ENCODE data around the gene GMPPA.

GMPPA gene

GRCh38 chr2:219517954-219518778 lies 19.5 kb downstream of the GMPPA start:
- no peaks in the 10 kb centered on the region for H3K36me3 ChIP-seq (ENCODE audit: insufficient read depth, low read depth, low read length)
- peaks cover 9% of the 10 kb centered on the region; the same call in 1 of the 2 replicates for H3K4me1 ChIP-seq (ENCODE audit: insufficient read depth, low read length)
- H3K9ac ChIP-seq (ENCODE audit: low read depth, low read length) = no peak overlapping the region
- no peaks in the 10 kb centered on the region for H3K9me3 ChIP-seq (ENCODE audit: insufficient read depth, low read depth, low read length)
- H3K4me3 ChIP-seq (ENCODE audit: low read length) = no peak overlapping the region
- no peak overlapping the region for H3K27ac ChIP-seq (ENCODE audit: low read length)
- peaks cover 58% of the 10 kb centered on the region for H3K27me3 ChIP-seq (ENCODE audit: insufficient read depth, low read length)

DNA sequence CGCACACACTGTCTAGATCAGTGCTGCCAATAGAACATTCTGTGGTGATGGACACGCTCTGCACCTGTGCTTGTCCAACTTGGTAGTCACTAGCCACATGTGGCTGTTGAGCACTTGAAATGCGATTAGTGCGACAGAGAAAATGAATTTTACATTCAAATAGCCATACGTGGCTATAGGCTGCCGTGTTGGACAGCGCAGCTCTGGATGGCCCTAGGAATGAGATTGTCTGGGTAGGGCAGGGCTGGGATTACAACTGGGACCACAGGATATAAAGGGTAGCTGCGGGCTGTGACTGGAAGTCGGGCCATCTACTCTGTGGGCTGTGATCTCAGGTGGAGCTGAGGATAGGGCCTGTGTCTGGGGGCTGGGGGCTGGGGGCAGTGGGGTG lies 20.8 kb downstream of the GMPPA start:
- H3K27ac ChIP-seq (ENCODE audit: low read length) = no peak overlapping the region
- H3K36me3 ChIP-seq (ENCODE audit: insufficient read depth, low read depth, low read length) = no peaks in the 10 kb centered on the region
- H3K4me3 ChIP-seq (ENCODE audit: low read length) = no peak overlapping the region
- no peak overlapping the region for H3K9ac ChIP-seq (ENCODE audit: low read depth, low read length)
- no peaks in the 10 kb centered on the region for H3K9me3 ChIP-seq (ENCODE audit: insufficient read depth, low read depth, low read length)
- peaks cover 12% of the 10 kb centered on the region; the same call in 1 of the 2 replicates for H3K4me1 ChIP-seq (ENCODE audit: insufficient read depth, low read length)
- peaks cover 58% of the 10 kb centered on the region for H3K27me3 ChIP-seq (ENCODE audit: insufficient read depth, low read length)

DNA sequence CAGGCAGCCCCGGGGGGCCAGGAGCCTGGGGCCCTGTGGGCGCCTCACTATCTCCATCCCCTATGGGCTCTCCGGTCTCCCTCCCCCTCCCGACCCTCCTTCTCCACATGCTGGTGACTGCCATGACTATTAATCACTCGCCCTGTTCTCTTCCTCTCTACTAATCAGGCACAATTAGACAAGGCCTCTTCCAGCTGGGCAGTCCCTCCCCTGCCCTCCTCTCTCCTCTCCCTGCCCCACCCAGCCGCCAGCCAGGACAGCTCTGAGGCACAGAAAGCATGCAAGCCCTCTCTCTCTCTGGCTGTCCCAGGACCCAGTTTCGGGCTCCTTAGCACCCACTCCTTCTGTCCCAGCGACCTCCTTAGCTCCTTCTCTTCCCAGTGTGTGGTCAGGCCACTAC lies 21.4 kb downstream of the GMPPA start:
- Histone ChIP-seq H3K4me3 (ENCODE audit: low read length) (no peak overlapping the region), H3K27ac (ENCODE audit: low read length) (no peak overlapping the region), H3K9ac (ENCODE audit: low read depth, low read length) (no peak overlapping the region), H3K9me3 (ENCODE audit: insufficient read depth, low read depth, low read length) (no peaks in the 10 kb centered on the region), H3K36me3 (ENCODE audit: insufficient read depth, low read depth, low read length) (no peaks in the 10 kb centered on the region), H3K4me1 (ENCODE audit: insufficient read depth, low read length) (peaks cover 12% of the 10 kb centered on the region; the same call in 1 of the 2 replicates), H3K27me3 (ENCODE audit: insufficient read depth, low read length) (peaks cover 58% of the 10 kb centered on the region)

GRCh38 chr2:219521066-219521880 lies 22.6 kb downstream of the GMPPA start:
- H3K4me3 ChIP-seq (ENCODE audit: low read length) = peak overlapping the region; percentile 8; the same call in 1 of the 2 replicates
- no peak overlapping the region for H3K27ac ChIP-seq (ENCODE audit: low read length)
- peaks cover 56% of the 10 kb centered on the region for H3K27me3 ChIP-seq (ENCODE audit: insufficient read depth, low read length)
- H3K36me3 ChIP-seq (ENCODE audit: insufficient read depth, low read depth, low read length) = no peaks in the 10 kb centered on the region
- no peaks in the 10 kb centered on the region for H3K9me3 ChIP-seq (ENCODE audit: insufficient read depth, low read depth, low read length)
- H3K9ac ChIP-seq (ENCODE audit: low read depth, low read length) = no peak overlapping the region; the same call in 1 of the 2 replicates
- H3K4me1 ChIP-seq (ENCODE audit: insufficient read depth, low read length) = peaks cover 16% of the 10 kb centered on the region; the same call in 1 of the 2 replicates

DNA sequence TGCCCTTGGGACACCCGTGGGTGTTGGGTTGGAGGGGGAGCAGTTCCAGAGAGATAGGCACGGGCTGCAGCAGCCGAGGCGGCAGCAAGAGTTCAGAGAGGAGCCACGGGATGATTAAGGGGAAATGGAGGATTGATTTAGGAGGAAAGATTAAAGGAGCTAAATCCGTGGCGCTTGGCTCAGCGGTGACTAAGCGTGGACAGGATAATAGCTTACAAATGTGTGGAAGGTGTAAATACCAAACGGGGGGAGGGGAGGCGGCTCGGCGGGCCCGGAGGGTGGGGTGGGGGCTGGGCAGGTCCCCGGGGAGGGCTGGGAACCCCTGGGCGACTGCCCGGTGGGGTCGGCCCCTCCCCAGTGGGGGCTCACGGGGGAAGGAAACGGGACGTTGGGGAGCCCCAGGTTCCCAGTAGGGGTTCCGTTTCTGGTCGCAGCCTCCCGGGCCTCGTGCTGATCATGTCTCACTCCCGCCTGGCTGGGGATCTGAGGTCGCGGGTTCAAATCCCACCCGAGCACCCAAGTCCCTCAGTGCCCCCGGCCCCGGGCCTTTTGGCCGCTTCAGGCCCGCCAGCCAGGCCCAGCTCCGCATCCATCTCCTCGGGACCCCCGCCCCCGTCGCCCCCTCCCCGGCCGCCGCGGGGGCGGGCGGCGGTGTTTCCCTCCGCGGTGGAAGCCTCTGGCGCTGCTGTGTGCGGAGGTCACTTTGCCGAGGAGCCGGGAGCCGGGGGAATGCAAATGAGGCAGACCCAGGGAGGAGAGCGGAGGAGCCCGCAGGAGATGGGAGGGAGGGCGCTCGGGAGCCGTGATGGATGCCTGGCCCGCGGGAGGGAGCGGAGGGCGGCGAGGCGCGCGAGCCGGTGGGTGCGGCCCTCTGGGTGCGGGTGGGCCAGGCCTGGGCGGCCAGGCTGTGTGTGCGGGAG lies 23.7 kb downstream of the GMPPA start:
- Histone ChIP-seq H3K36me3 (ENCODE audit: insufficient read depth, low read depth, low read length) (no peaks in the 10 kb centered on the region), H3K9me3 (ENCODE audit: insufficient read depth, low read depth, low read length) (no peaks in the 10 kb centered on the region), H3K9ac (ENCODE audit: low read depth, low read length) (peak overlapping the region; percentile 63; the same call in 1 of the 2 replicates), H3K4me3 (ENCODE audit: low read length) (peak overlapping the region; percentile 67; the same call in 1 of the 2 replicates), H3K27ac (ENCODE audit: low read length) (no peak overlapping the region), H3K4me1 (ENCODE audit: insufficient read depth, low read length) (peaks cover 16% of the 10 kb centered on the region; the same call in 1 of the 2 replicates), H3K27me3 (ENCODE audit: insufficient read depth, low read length) (peaks cover 54% of the 10 kb centered on the region)

GRCh38 chr2:219523031-219523671 lies 24.5 kb downstream of the GMPPA start:
- Histone ChIP-seq H3K27me3 (ENCODE audit: insufficient read depth, low read length) (peaks cover 53% of the 10 kb centered on the region), H3K27ac (ENCODE audit: low read length) (no peak overlapping the region), H3K9me3 (ENCODE audit: insufficient read depth, low read depth, low read length) (no peaks in the 10 kb centered on the region), H3K36me3 (ENCODE audit: insufficient read depth, low read depth, low read length) (no peaks in the 10 kb centered on the region), H3K9ac (ENCODE audit: low read depth, low read length) (peak overlapping the region; percentile 63; the same call in 1 of the 2 replicates), H3K4me3 (ENCODE audit: low read length) (peak overlapping the region; percentile 67), H3K4me1 (ENCODE audit: insufficient read depth, low read length) (peaks cover 16% of the 10 kb centered on the region; the same call in 1 of the 2 replicates)

DNA sequence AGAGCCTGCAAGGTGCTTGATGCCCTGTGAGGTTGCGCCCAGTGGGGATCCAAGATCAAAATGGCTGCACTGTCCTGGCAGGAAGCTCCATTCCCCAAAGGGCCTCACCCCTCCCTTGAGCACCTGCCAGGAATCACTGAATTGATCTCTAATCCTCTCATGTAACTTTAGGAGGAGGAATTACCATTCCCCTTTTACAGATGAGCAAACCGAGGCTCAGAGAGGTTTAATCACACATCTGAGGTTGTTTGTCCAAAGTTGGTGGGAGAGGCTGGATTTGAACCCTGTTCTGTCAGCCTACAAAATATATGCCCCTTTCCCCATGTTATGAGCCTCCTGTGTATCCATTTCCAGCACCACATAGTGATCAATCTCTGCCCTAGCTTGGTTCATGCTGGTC lies 26.1 kb downstream of the GMPPA start:
- Histone ChIP-seq H3K9me3 (ENCODE audit: insufficient read depth, low read depth, low read length) (no peaks in the 10 kb centered on the region), H3K27ac (ENCODE audit: low read length) (no peak overlapping the region), H3K4me1 (ENCODE audit: insufficient read depth, low read length) (peaks cover 16% of the 10 kb centered on the region; the same call in 1 of the 2 replicates), H3K9ac (ENCODE audit: low read depth, low read length) (no peak overlapping the region), H3K36me3 (ENCODE audit: insufficient read depth, low read depth, low read length) (no peaks in the 10 kb centered on the region), H3K27me3 (ENCODE audit: insufficient read depth, low read length) (peaks cover 61% of the 10 kb centered on the region), H3K4me3 (ENCODE audit: low read length) (no peak overlapping the region)

DNA sequence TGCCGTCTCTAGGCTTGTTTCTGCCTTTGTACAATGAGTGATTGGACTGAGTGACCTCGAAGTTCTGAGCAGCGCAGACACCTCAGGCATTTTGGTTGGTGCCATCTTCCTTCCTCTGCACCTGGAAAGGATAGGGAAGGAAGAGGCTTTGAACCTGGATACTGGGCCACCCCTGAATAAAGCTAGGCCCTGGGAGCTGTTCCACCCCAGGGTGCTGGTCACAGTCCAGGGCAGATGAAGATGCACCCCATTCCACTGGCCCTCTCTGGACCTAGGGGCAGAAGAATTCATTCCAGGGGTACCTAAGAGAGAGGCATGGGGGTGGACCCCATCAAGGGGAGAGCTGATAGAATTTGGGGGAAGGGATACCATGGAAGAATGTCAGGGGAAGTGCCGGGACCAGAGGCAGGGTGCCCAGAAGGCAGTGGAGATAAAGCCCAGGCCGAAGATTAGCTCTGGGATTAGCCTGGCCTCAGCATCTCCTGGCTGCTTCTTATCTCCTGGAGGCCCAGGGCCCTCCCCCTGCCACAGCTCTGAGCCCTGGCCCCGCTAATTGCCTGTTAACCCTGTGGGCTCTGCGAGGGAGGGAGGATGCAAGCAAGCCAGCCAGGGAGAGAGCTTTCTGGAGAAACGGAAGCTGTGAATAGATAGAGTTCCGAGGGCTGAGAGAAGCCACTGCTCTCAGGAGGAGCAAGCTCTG lies 27.0 kb downstream of the GMPPA start:
- no peak overlapping the region for H3K27ac ChIP-seq (ENCODE audit: low read length)
- H3K36me3 ChIP-seq (ENCODE audit: insufficient read depth, low read depth, low read length) = no peaks in the 10 kb centered on the region
- no peaks in the 10 kb centered on the region for H3K9me3 ChIP-seq (ENCODE audit: insufficient read depth, low read depth, low read length)
- peaks cover 68% of the 10 kb centered on the region for H3K27me3 ChIP-seq (ENCODE audit: insufficient read depth, low read length)
- peaks cover 16% of the 10 kb centered on the region; the same call in 1 of the 2 replicates for H3K4me1 ChIP-seq (ENCODE audit: insufficient read depth, low read length)
- no peak overlapping the region for H3K4me3 ChIP-seq (ENCODE audit: low read length)
- no peak overlapping the region for H3K9ac ChIP-seq (ENCODE audit: low read depth, low read length)

DNA sequence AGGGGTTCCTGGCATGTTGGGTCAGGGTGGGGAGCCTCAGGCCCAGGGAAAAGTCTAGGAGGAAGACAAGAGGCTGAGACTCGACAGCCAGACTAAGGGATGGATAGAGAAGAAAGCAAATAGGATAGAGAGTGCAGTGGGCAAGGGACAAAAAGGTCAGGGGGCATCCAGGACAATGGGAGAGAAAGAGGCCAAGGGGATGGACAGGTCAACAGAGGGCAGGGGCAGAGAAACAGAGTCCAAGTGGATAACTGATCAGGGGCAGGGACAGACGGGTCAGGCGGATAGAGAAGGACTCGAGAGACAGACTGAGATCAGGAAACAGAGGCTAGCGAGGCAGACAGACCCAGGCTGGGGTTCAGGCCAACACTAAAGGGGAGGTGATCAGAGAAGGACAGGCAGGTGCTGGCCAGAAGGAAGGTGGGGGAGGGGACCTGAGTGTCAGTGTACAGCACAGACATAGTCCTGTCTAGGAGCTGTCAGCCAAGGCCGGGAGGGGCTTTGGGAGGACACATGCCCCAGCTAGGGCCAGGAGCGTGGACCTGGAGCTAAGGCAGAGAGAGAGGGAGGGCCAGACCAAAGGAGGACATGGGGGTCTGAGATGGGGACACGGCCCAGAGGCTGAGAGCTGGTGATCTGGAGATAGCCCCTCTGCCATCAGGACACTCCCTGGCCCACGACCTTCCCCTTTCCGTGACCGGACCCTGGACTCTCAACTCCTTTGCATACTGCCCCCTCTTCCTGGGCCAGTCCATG lies 27.8 kb downstream of the GMPPA start:
- Histone ChIP-seq H3K4me3 (ENCODE audit: low read length) (no peak overlapping the region), H3K27ac (ENCODE audit: low read length) (no peak overlapping the region)

DNA sequence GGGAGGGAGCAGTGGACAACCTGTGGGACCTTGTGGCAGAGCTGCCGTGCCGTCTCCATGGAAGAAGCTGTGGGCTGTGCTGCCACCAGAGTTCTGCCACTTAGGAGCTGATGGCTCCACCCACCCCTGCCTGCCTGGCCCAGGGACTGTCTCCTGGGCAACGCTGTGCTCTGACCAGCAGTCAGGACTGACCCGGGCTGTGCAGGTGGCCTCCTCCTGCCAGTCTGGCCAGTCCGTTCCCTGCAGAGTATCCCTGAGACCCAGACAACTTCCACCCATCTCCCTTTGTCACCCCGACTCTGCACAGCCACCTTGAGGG lies 28.3 kb downstream of the GMPPA start:
- no peak overlapping the region for H3K27ac ChIP-seq (ENCODE audit: low read length)
- no peak overlapping the region for H3K4me3 ChIP-seq (ENCODE audit: low read length)
- peaks cover 68% of the 10 kb centered on the region for H3K27me3 ChIP-seq (ENCODE audit: insufficient read depth, low read length)
- H3K36me3 ChIP-seq (ENCODE audit: insufficient read depth, low read depth, low read length) = no peaks in the 10 kb centered on the region
- H3K4me1 ChIP-seq (ENCODE audit: insufficient read depth, low read length) = peaks cover 11% of the 10 kb centered on the region; the same call in 1 of the 2 replicates
- H3K9ac ChIP-seq (ENCODE audit: low read depth, low read length) = no peak overlapping the region
- no peaks in the 10 kb centered on the region for H3K9me3 ChIP-seq (ENCODE audit: insufficient read depth, low read depth, low read length)

More for the DNA sequence above, 27.8 kb downstream of the GMPPA start:
- peaks cover 68% of the 10 kb centered on the region for H3K27me3 ChIP-seq (ENCODE audit: insufficient read depth, low read length)
- peaks cover 16% of the 10 kb centered on the region; the same call in 1 of the 2 replicates for H3K4me1 ChIP-seq (ENCODE audit: insufficient read depth, low read length)
- no peaks in the 10 kb centered on the region for H3K36me3 ChIP-seq (ENCODE audit: insufficient read depth, low read depth, low read length)
- H3K9ac ChIP-seq (ENCODE audit: low read depth, low read length) = no peak overlapping the region
- H3K9me3 ChIP-seq (ENCODE audit: insufficient read depth, low read depth, low read length) = no peaks in the 10 kb centered on the region

Measured in iPS-20b (cell line).